HG03175 (cell line): ENCODE results near the gene COA1.
"Not testable (repeated sequence)": the region's sequence is repeated elsewhere in the genome, so short reads cannot be mapped to it uniquely, and the experiment has no call there.

Source experiments
- ATAC-seq: cut with Tn5 transposase; IDR thresholded peaks from one replicate; pipeline ENCODE4 v1.9.1; 2021; ENCODE audit warnings: mild to moderate bottlenecking, moderate library complexity; ENCODE audit not compliant: unreplicated experiment

COA1 gene

GRCh38 chr7:43729214-43729923, at the start of gene COA1:
Gene COA1, minus strand, starts transcription at chr7:43729523. Its CDS starts 80,909 bp downstream, at chr7:43648614.
- peak; percentile 80 for ATAC-seq

GRCh38 chr7:43778293-43779044, 49.1 kb upstream of the COA1 start:
- ATAC-seq: not testable (repeated sequence)

GRCh38 chr7:43775255-43775654, 45.9 kb upstream of the COA1 start:
- ATAC-seq: not testable (repeated sequence)

GRCh38 chr7:43773268-43773667, 43.9 kb upstream of the COA1 start:
- not testable (repeated sequence) for ATAC-seq

GRCh38 chr7:43771573-43771972, 42.2 kb upstream of the COA1 start:
- no peak for ATAC-seq

GRCh38 chr7:43771128-43771527, 41.8 kb upstream of the COA1 start:
- no peak for ATAC-seq

GRCh38 chr7:43769791-43770465, 40.6 kb upstream of the COA1 start:
- ATAC-seq: no peak

- ATAC-seq: no peak
Observed at GRCh38 chr7:43769281-43769680, 40.0 kb upstream of the COA1 start.

GRCh38 chr7:43768887-43769272, 39.6 kb upstream of the COA1 start:
- no peak for ATAC-seq

GRCh38 chr7:43768201-43768886, 39.0 kb upstream of the COA1 start:
- ATAC-seq: no peak

GRCh38 chr7:43767311-43767710, 38.0 kb upstream of the COA1 start:
- ATAC-seq: no peak

GRCh38 chr7:43766564-43766963, 37.2 kb upstream of the COA1 start:
- ATAC-seq: no peak

GRCh38 chr7:43764807-43765491, 35.6 kb upstream of the COA1 start:
- ATAC-seq: no peak

GRCh38 chr7:43764039-43764761, 34.9 kb upstream of the COA1 start:
- no peak for ATAC-seq

- no peak for ATAC-seq
Observed at GRCh38 chr7:43763183-43763582, 33.9 kb upstream of the COA1 start.

GRCh38 chr7:43761938-43762692, 32.8 kb upstream of the COA1 start:
- ATAC-seq: no peak

GRCh38 chr7:43761382-43761781, 32.1 kb upstream of the COA1 start:
- no peak for ATAC-seq

- no peak for ATAC-seq
Observed at GRCh38 chr7:43760861-43761260, 31.5 kb upstream of the COA1 start.
